HUES6 (cell line): ENCODE results near the gene ZDHHC7.

ENCODE experiments used
- H3K27ac ChIP-seq: 2 replicates; pipeline ENCODE4 v1.7.0; 2013; ENCODE audit warnings: low read depth, mild to moderate bottlenecking, low read length, inconsistent platforms
- H3K27me3 ChIP-seq: 2 replicates; pipeline ENCODE4 v1.6.1; 2013; ENCODE audit warnings: low read length; ENCODE audit not compliant: control insufficient read depth, insufficient read depth
- H3K36me3 ChIP-seq: 2 replicates; pipeline ENCODE4 v1.6.1; 2013; ENCODE audit warnings: low read length; ENCODE audit not compliant: control insufficient read depth, insufficient read depth
- H3K4me1 ChIP-seq: 2 replicates; pipeline ENCODE4 v1.6.1; 2013; ENCODE audit warnings: low read length; ENCODE audit not compliant: control insufficient read depth, insufficient read depth
- H3K4me3 ChIP-seq: 2 replicates; pipeline ENCODE4 v1.5.1; 2013; ENCODE audit warnings: low read depth, low read length
- H3K9ac ChIP-seq: one replicate; pipeline ENCODE4 v1.6.1; 2013; ENCODE audit warnings: mild to moderate bottlenecking, low read length
- H3K9me3 ChIP-seq: 2 replicates; pipeline ENCODE4 v1.6.1; 2013; ENCODE audit warnings: low read depth, low read length; ENCODE audit not compliant: control insufficient read depth, insufficient read depth

Gene ZDHHC7

GRCh38 chr16:85051067-85051581 lies 39.8 kb upstream of the ZDHHC7 start:
- Histone ChIP-seq H3K36me3 (no peaks in the 10 kb centered on the region), H3K4me3 (no peak overlapping the region), H3K27ac (no peak overlapping the region), H3K27me3 (no peaks in the 10 kb centered on the region), H3K9ac (no peak overlapping the region), H3K9me3 (no peaks in the 10 kb centered on the region), H3K4me1 (peaks cover 12% of the 10 kb centered on the region)

DNA sequence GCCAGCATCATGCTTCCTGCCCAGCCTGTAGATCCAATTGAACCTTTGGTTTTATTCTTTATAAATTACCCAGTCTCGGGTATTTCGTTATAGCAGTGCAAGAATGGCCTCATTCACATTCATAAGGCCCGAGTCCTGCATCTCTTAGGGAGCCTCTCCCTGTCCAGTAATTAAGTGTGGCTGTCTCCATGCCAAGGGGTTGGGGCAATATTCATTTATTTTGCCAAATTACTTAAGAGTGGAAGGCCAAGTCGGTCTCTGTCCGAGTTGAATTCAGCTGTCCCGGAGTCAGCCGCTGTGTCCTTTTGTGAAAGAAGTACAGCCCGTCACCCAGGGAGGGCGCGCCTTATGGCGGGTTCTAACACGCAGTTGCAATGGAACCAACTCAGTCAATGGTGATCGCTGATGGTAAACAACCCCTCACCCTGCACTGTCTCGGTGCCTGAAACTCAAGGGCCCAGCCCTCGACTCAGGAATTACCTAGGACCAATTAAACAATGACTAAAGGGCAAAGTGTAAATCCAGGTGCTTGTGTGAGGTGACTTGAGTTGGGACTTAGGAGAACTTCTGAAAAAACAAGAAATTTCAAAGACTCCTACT lies 38.5 kb upstream of the ZDHHC7 start:
- Histone ChIP-seq H3K27ac (no peak overlapping the region), H3K9ac (no peak overlapping the region), H3K27me3 (no peaks in the 10 kb centered on the region)

GRCh38 chr16:85048921-85049562 lies 37.7 kb upstream of the ZDHHC7 start:
- Histone ChIP-seq H3K9me3 (no peaks in the 10 kb centered on the region), H3K9ac (no peak overlapping the region)

More for the DNA sequence above, 38.5 kb upstream of the ZDHHC7 start:
- H3K9me3 ChIP-seq, result no peaks in the 10 kb centered on the region
- peaks cover 7% of the 10 kb centered on the region; the same call in 1 of the 2 replicates for H3K4me1 ChIP-seq
- H3K4me3 ChIP-seq, result no peak overlapping the region
- H3K36me3 ChIP-seq, result no peaks in the 10 kb centered on the region

GRCh38 chr16:85047867-85048455 lies 36.6 kb upstream of the ZDHHC7 start:
- no peak overlapping the region for H3K27ac ChIP-seq
- H3K9ac ChIP-seq, result no peak overlapping the region
- H3K9me3 ChIP-seq, result no peaks in the 10 kb centered on the region
- no peaks in the 10 kb centered on the region for H3K36me3 ChIP-seq
- peaks cover 7% of the 10 kb centered on the region; the same call in 1 of the 2 replicates for H3K4me1 ChIP-seq
- H3K27me3 ChIP-seq, result no peaks in the 10 kb centered on the region
- no peak overlapping the region for H3K4me3 ChIP-seq

More at GRCh38 chr16:85048921-85049562, 37.7 kb upstream of the ZDHHC7 start:
- Histone ChIP-seq H3K27ac (no peak overlapping the region), H3K4me3 (no peak overlapping the region), H3K4me1 (peaks cover 7% of the 10 kb centered on the region; the same call in 1 of the 2 replicates), H3K36me3 (no peaks in the 10 kb centered on the region), H3K27me3 (no peaks in the 10 kb centered on the region)

DNA sequence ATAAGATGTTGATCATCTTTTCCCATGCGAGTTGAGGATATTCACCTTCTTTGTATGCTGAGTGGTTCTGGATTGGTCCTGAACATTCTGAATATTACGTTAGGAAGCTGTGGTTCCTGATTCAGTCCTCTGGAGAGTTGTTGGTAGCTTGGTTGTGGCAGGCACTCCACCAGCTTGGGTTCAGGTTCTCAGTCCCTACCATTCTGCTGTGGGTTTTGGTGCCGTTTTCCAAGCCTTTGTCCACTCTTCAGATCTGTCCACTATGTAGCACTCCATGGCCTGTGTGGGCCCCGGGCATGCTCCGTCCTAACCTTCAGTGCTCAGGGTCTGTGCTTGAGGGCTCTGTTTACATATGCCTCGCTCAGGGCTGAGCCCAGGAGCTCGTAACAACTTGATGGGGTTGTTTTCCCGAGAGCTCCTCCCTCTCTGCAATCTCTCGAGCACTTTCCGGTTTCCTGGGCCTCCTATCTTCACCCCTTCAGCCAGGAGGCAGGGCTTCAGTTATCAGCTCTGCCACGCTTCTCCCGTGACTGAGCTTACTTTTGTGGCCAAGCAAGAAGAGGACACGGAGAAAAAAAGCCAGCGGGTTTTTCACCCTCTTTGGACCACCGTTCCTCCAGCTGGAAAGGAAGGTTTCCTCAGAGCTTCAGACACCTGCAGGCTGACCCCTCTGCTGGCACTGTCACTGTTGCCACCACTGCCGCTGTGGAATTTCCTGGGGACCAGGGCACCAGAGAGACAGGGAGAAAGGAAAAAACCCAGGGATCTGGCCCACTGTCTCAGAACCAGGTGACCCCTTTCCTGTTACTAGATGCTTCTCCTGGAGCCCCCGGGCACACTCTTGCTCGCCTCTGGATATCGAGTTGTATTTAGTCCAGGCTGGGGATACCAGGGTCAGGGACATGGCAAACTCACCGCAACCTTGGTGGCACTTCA lies 35.9 kb upstream of the ZDHHC7 start:
- Histone ChIP-seq H3K36me3 (no peaks in the 10 kb centered on the region), H3K9me3 (no peaks in the 10 kb centered on the region), H3K27me3 (no peaks in the 10 kb centered on the region), H3K27ac (no peak overlapping the region), H3K4me3 (no peak overlapping the region), H3K9ac (no peak overlapping the region), H3K4me1 (peaks cover 7% of the 10 kb centered on the region; the same call in 1 of the 2 replicates)

DNA sequence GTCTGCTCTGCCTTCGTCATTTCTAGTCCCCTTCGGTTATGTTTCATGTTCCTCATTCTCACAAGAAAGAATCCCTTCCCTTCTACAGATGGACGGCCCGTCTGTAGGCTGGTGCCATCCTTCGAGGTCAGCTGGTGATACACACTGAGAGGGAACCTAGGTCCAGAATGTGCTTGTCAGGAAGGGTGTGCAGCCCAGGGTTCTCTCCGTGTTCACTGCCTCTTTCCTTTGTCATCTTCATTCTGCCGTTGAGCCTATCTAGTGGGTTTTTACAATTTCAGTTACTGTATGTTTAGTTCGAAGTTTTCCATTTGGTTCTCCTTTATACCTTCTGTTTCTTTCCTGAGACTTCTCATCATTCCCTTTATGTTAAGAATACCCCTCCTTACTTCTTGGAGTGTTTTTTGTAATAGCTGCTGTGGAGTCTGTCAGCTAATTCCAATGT lies 35.2 kb upstream of the ZDHHC7 start:
- no peaks in the 10 kb centered on the region for H3K27me3 ChIP-seq
- H3K27ac ChIP-seq, result no peak overlapping the region

GRCh38 chr16:85045641-85046471 lies 34.5 kb upstream of the ZDHHC7 start:
- Histone ChIP-seq H3K27ac (no peak overlapping the region), H3K4me3 (no peak overlapping the region), H3K4me1 (peaks cover 7% of the 10 kb centered on the region; the same call in 1 of the 2 replicates), H3K36me3 (no peaks in the 10 kb centered on the region), H3K9me3 (no peaks in the 10 kb centered on the region), H3K27me3 (no peaks in the 10 kb centered on the region), H3K9ac (no peak overlapping the region)

More for the DNA sequence above, 35.2 kb upstream of the ZDHHC7 start:
- H3K4me1 ChIP-seq, result peaks cover 7% of the 10 kb centered on the region; the same call in 1 of the 2 replicates
- H3K36me3 ChIP-seq, result no peaks in the 10 kb centered on the region
- no peak overlapping the region for H3K9ac ChIP-seq
- no peak overlapping the region for H3K4me3 ChIP-seq
- H3K9me3 ChIP-seq, result no peaks in the 10 kb centered on the region

DNA sequence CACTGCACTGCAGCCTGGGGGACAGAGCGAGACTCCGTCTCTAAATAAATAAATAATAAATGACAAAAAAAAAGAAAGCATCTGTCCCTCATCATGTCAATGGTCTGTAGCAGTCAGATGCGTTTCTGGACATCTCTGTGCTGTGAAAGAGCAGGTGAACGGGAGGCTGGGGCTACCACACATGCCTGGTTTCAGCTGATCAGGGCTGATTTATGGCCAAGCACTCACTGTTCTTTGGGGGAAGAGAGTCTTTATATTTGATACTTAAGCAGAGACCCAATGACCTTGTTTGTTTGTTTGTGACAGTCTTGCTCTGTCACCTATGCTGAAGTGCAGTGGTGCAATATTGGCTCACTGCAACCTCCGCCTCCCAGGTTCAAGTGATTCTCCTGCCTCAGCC lies 33.7 kb upstream of the ZDHHC7 start:
- Histone ChIP-seq H3K9ac (no peak overlapping the region), H3K4me1 (peaks cover 4% of the 10 kb centered on the region; the same call in 1 of the 2 replicates), H3K27me3 (no peaks in the 10 kb centered on the region), H3K36me3 (no peaks in the 10 kb centered on the region), H3K27ac (no peak overlapping the region), H3K4me3 (no peak overlapping the region), H3K9me3 (no peaks in the 10 kb centered on the region)

DNA sequence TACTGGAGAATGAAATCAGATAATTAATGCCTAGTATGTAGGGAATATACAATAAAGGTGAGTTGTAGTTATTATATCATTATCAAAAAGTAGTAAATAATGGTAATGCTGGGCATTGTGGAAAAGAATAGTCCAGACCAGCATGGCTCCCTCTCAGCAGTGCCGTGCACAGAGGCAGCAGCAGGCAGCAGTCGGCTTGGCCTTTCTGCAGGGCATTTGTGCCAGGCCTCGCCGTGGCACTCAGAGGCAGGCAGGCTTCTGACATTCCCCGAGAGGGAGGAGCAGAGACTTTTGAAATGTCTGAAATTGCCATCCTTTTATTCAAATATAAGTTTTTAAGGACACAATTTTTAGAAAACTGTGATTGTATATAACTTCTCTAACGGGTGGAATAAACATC lies 31.3 kb upstream of the ZDHHC7 start:
- Histone ChIP-seq H3K36me3 (no peaks in the 10 kb centered on the region), H3K4me3 (no peak overlapping the region), H3K27ac (no peak overlapping the region), H3K9me3 (no peaks in the 10 kb centered on the region), H3K4me1 (peaks cover 2% of the 10 kb centered on the region; the same call in 1 of the 2 replicates), H3K27me3 (no peaks in the 10 kb centered on the region), H3K9ac (no peak overlapping the region)

GRCh38 chr16:85042167-85042526 lies 30.8 kb upstream of the ZDHHC7 start:
- Histone ChIP-seq H3K9me3 (no peaks in the 10 kb centered on the region), H3K4me1 (no peaks in the 10 kb centered on the region; the same call in 1 of the 2 replicates), H3K9ac (no peak overlapping the region), H3K4me3 (no peak overlapping the region), H3K27me3 (no peaks in the 10 kb centered on the region), H3K36me3 (no peaks in the 10 kb centered on the region), H3K27ac (no peak overlapping the region)
